Osteoblast (primary cell): ENCODE measurements around the gene DNAJC6. TPM values are rescaled to one million over a fixed set of nuclear protein-coding genes. Genes with fewer than 3 reads are reported as not detected.
A peak's percentile ranks its signal among the peaks of the same experiment; 100 is the strongest.

Experiments used
- DNase-seq: peaks from one replicate; pipeline ENCODE4 v3.0.0; 2011; ENCODE audit warnings: low spot score, mixed read lengths; ENCODE audit not compliant: insufficient read length; ENCODE audit errors: missing footprints
- H2AFZ ChIP-seq: 2 replicates; pipeline ENCODE4 v1.6.0; 2011; ENCODE audit warnings: mild to moderate bottlenecking, low read length
- H3K27ac ChIP-seq: 2 replicates; pipeline ENCODE4 v1.5.1; 2011; ENCODE audit warnings: mild to moderate bottlenecking, low read depth, low read length, moderate library complexity
- H3K27me3 ChIP-seq: 2 replicates; pipeline ENCODE4 v1.6.0; 2012; ENCODE audit warnings: mild to moderate bottlenecking, control low read depth, inconsistent platforms, low read length, moderate library complexity; ENCODE audit not compliant: insufficient read depth
- H3K36me3 ChIP-seq: 2 replicates; pipeline ENCODE4 v1.5.1; 2011; ENCODE audit warnings: mild to moderate bottlenecking, low read length, control low read depth, moderate library complexity; ENCODE audit not compliant: insufficient read depth
- H3K4me1 ChIP-seq: 2 replicates; pipeline ENCODE4 v1.5.1; 2011; ENCODE audit warnings: mild to moderate bottlenecking, low read length, control low read depth, moderate library complexity; ENCODE audit not compliant: insufficient read depth
- H3K4me2 ChIP-seq: 2 replicates; pipeline ENCODE4 v1.6.0; 2011; ENCODE audit warnings: mild to moderate bottlenecking, low read length; ENCODE audit not compliant: insufficient read depth
- H3K4me3 ChIP-seq: fragments of 200-600 bp; sonication (generic); 3 replicates; pipeline ENCODE4 v1.5.1; 2012; ENCODE audit warnings: mild to moderate bottlenecking, low read length, inconsistent platforms; ENCODE audit not compliant: insufficient read depth
- H3K79me2 ChIP-seq: 2 replicates; pipeline ENCODE4 v1.6.0; 2012; ENCODE audit warnings: mild to moderate bottlenecking, low read length, control low read depth, inconsistent platforms; ENCODE audit not compliant: insufficient read depth
- H3K9me3 ChIP-seq: 2 replicates; pipeline ENCODE4 v1.5.1; 2011; ENCODE audit warnings: low read depth, low read length, control low read depth
- H4K20me1 ChIP-seq: 2 replicates; pipeline ENCODE4 v1.6.0; 2012; ENCODE audit warnings: mild to moderate bottlenecking, low read length, control low read depth; ENCODE audit not compliant: insufficient read depth
- total RNA-seq: library from RNA; depleted of rRNA; stranded (reverse); fragments of >200 nt; gene quantifications from 2 replicates; pipeline ENCODE4 v1.2.3, GENCODE V29; 2012
- TF ChIP-seq, protein P1 (sequence below): IDR thresholded peaks from 2 replicates; pipeline ENCODE4 v1.5.1; 2011; ENCODE audit warnings: mild to moderate bottlenecking, low read depth, low read length, moderate library complexity; ENCODE audit errors: extremely low read depth

The DNAJC6 gene
- total RNA-seq, 1 donor = 10.5 TPM

DNA sequence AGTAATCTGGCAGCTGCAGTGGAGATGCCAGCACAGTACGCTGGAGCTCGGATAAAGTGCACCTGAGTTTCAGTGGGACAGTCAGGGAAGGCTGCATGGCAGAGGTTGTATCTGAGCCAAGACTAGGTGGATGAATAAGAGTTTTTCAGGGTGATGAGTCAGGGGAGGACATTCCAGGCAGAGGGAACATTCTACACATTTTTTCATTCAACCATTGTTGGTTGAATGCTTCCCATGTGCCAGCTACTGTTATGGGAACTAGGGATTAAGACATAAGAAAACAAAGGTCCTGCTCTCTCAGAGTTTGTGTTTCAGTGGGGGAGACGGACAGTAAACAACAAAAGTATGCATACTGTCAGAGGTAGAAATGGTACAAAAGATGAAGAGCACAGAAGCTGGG is 116.4 kb downstream of the DNAJC6 start:
- peak; percentile 27 for DNase-seq
- H2AFZ ChIP-seq = no peak overlapping the region
- no peaks in the 10 kb centered on the region for H3K9me3 ChIP-seq
- TF ChIP-seq, protein P1, sequence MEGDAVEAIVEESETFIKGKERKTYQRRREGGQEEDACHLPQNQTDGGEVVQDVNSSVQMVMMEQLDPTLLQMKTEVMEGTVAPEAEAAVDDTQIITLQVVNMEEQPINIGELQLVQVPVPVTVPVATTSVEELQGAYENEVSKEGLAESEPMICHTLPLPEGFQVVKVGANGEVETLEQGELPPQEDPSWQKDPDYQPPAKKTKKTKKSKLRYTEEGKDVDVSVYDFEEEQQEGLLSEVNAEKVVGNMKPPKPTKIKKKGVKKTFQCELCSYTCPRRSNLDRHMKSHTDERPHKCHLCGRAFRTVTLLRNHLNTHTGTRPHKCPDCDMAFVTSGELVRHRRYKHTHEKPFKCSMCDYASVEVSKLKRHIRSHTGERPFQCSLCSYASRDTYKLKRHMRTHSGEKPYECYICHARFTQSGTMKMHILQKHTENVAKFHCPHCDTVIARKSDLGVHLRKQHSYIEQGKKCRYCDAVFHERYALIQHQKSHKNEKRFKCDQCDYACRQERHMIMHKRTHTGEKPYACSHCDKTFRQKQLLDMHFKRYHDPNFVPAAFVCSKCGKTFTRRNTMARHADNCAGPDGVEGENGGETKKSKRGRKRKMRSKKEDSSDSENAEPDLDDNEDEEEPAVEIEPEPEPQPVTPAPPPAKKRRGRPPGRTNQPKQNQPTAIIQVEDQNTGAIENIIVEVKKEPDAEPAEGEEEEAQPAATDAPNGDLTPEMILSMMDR = no peak
- H3K27me3 ChIP-seq = no peaks in the 10 kb centered on the region
- peaks cover 68% of the 10 kb centered on the region for H3K4me1 ChIP-seq
- peak overlapping the region; percentile 93 for H3K27ac ChIP-seq
- peak overlapping the region; percentile 6 for H3K4me3 ChIP-seq
- peaks cover 43% of the 10 kb centered on the region for H3K36me3 ChIP-seq
- H3K4me2 ChIP-seq = peak overlapping the region; percentile 40
- H4K20me1 ChIP-seq = no peaks in the 10 kb centered on the region
- H3K79me2 ChIP-seq = peaks cover 74% of the 10 kb centered on the region

DNA sequence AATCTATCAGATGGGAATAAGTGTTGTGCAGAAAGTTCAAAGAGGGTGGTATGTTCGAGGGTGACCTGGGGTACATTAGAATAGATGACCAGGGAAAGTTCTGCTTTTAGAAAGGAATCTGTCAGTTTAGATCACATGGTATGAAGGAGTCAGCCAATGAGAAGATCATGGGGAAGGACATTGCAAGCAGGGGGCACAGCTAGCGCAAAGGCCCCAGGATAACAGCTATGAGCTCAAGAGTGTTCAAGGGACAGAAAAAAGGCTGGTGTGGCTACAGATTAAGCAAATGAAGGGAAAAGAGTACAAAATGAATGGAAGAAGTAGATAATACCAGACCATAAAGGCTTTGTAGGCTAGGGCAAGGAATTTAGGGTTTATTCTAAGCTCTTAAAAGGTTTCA is 119.7 kb downstream of the DNAJC6 start:
- Histone ChIP-seq H2AFZ (no peak overlapping the region), H3K27ac (peak overlapping the region; percentile 97), H3K27me3 (no peaks in the 10 kb centered on the region), H4K20me1 (no peaks in the 10 kb centered on the region), H3K4me3 (no peak overlapping the region), H3K4me2 (no peak overlapping the region), H3K9me3 (no peaks in the 10 kb centered on the region), H3K4me1 (peaks cover 52% of the 10 kb centered on the region), H3K79me2 (peaks cover 70% of the 10 kb centered on the region), H3K36me3 (peaks cover 66% of the 10 kb centered on the region)
- TF ChIP-seq, protein P1 = no peak
- peak; percentile 14 for DNase-seq

DNA sequence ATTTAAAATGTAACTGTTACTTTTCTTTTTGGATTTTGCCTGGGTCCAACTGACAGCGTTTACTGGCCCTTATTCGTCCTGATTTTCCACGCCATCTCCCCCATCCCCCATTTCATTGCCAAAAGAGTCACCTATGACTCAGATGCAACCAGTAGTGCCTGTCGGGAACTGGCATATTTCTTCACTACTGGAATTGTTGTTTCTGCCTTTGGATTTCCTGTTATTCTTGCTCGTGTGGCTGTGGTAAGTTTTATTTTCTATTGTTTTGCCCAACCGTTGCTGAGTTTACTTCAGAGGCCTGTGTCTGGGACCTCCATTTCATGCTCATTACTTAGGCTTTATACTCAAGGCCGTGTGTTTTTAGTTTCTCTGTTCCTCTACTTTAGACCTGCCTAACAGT is 120.5 kb downstream of the DNAJC6 start:
- no peaks in the 10 kb centered on the region for H4K20me1 ChIP-seq
- peak overlapping the region; percentile 76 for H3K4me2 ChIP-seq
- no peaks in the 10 kb centered on the region for H3K9me3 ChIP-seq
- H3K27ac ChIP-seq = peak overlapping the region; percentile 97
- peak; percentile 84 for DNase-seq
- peak overlapping the region; percentile 25 for H2AFZ ChIP-seq
- TF ChIP-seq, protein P1 = no peak
- H3K79me2 ChIP-seq = peaks cover 71% of the 10 kb centered on the region
- peaks cover 71% of the 10 kb centered on the region for H3K36me3 ChIP-seq
- no peaks in the 10 kb centered on the region for H3K27me3 ChIP-seq
- peak overlapping the region; percentile 45 for H3K4me3 ChIP-seq
- peaks cover 44% of the 10 kb centered on the region for H3K4me1 ChIP-seq

DNA sequence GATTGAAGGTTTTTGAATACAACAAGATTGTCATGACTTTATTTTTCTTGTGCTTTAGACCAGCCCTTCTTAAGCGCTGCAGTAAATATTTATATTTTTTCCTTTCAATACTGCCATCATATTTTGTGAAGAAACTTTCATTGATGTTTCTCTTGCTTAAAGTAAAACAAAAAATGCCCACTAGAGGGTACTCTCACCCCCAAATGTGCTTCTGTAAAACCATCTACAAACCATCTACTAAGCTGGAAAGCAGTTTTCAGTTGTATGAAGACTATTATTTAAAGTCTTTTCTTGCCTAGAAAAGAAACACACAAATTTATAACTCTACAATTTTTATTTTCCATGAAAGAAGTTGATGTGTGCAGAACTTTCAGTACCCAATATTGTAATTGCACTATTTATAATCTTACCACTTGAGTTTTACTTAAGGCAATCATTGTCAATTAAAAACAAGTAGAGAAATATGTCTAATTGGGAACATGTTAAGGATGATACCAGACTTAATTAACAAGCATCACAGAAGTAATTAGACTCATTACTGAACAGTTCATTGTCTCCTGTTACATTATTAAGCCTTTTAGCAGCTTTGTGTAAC is 121.9 kb downstream of the DNAJC6 start:
- Histone ChIP-seq H3K4me2 (peak overlapping the region; percentile 76), H3K36me3 (peaks cover 64% of the 10 kb centered on the region), H3K4me3 (no peak overlapping the region), H4K20me1 (no peaks in the 10 kb centered on the region), H3K27me3 (no peaks in the 10 kb centered on the region), H3K27ac (peak overlapping the region; percentile 97), H3K79me2 (peaks cover 59% of the 10 kb centered on the region), H3K4me1 (peaks cover 38% of the 10 kb centered on the region), H3K9me3 (no peaks in the 10 kb centered on the region), H2AFZ (no peak overlapping the region)
- peak; percentile 31 for DNase-seq
- TF ChIP-seq, protein P1 = peak; percentile 69
